ENCODE measurements around the gene NSMCE4A. TPM values are rescaled to one million over a fixed set of nuclear protein-coding genes. Genes with fewer than 3 reads are reported as not detected.

The NSMCE4A gene
- total and polyA plus RNA-seq, 2 donors (not counting 1 experiment from before 2014, with no cell fraction given): 89.7 to 92.4 TPM

DNA sequence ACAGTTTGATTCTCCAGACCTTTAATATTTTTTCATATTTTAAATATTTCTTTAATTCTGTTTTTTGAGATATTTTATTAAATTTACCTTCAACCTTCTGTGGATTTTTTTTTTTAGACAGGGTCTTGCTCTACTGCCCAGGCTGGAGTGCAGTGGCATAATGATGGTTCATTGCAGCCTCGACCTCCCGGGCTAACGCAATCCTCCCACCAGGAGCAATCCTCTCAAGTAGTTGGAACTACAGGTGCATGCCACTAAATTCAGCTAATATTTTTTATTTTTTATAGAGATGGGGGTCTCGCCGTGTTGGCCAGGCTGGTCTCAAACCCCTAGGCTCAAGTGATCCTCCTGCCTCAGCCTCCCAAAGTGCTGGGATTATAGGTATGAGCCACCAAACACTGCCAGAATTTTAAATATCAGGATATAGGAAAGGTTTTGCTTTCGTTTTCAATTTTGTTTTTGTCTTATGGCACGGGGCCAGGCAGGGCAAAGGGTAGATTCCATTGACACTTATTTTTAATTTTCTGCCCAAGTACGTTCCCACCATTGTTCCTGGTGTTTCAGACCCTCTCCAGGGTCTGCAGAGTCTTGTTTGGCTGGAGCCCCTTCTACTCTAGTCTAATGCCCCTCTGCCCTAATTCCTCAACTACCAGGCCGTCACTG is 15.1 kb upstream of the NSMCE4A start:
- H3K27ac ChIP-seq (ENCODE audit: low read length in 2 of 2): no peak overlapping the region
- peaks cover 0 to 4% (median 0%) of the 10 kb centered on the region in 4 experiments for H3K27me3 ChIP-seq (replicated peaks in 1 of 4; ENCODE audit: control extremely low read depth in 1 of 4, control insufficient read depth in 3 of 4, insufficient read depth in 4 of 4, low read length in 3 of 4)
- POLR2A ChIA-PET: no interaction called here
- Mint-ChIP-seq H3K27me3 (peaks cover 38% of the 10 kb centered on the region), H3K4me3 (no peak overlapping the region), H3K9me3 (ENCODE audit: insufficient read depth) (no peaks in the 10 kb centered on the region), H3K27ac (no peak overlapping the region), H3K4me1 (peaks cover 2% of the 10 kb centered on the region)
- H2AFZ ChIP-seq (ENCODE audit: insufficient read depth, low read depth, low read length, poor library complexity, severe bottlenecking): no peak overlapping the region
- H3K9ac ChIP-seq (ENCODE audit: low read length): no peak overlapping the region
- H3K79me2 ChIP-seq (ENCODE audit: control insufficient read depth, insufficient read depth, low read length): no peaks in the 10 kb centered on the region
- H3K9me3 ChIP-seq (ENCODE audit: control extremely low read depth in 1 of 3, control insufficient read depth in 2 of 3, insufficient read depth in 1 of 3, low read length in 2 of 3): peaks cover 0 to 8% (median 0%) of the 10 kb centered on the region in 3 donors
- 81% methylated on average over 3 of the region's 9 CpGs for WGBS (ENCODE audit: insufficient coverage)
- H3K4me2 ChIP-seq (replicated peaks; ENCODE audit: low read depth, low read length, poor library complexity, severe bottlenecking): no peak overlapping the region
- CTCF ChIA-PET: no interaction called here
- intact Hi-C loops (cut with micrococcal nuclease): no loop called here
- no peak for DNase-seq
- no peaks in the 10 kb centered on the region for H4K20me1 ChIP-seq (ENCODE audit: control insufficient read depth, insufficient read depth, low read length, poor library complexity, severe bottlenecking)
- no peak overlapping the region for H3K4me3 ChIP-seq (ENCODE audit: control extremely low read depth in 1 of 5, extremely low read depth in 1 of 5, insufficient read depth in 1 of 5, low read depth in 2 of 5, low read length in 4 of 5)
- H3K36me3 ChIP-seq (replicated peaks in 1 of 2; ENCODE audit: control extremely low read depth in 1 of 2, control insufficient read depth in 1 of 2, extremely low read depth in 1 of 2, insufficient read depth in 2 of 2, low read length in 1 of 2): no peaks in the 10 kb centered on the region
- H3K4me1 ChIP-seq (ENCODE audit: control insufficient read depth in 2 of 2, insufficient read depth in 2 of 2, low read length in 2 of 2): no peaks in the 10 kb centered on the region
- TF ChIP-seq, protein P1, sequence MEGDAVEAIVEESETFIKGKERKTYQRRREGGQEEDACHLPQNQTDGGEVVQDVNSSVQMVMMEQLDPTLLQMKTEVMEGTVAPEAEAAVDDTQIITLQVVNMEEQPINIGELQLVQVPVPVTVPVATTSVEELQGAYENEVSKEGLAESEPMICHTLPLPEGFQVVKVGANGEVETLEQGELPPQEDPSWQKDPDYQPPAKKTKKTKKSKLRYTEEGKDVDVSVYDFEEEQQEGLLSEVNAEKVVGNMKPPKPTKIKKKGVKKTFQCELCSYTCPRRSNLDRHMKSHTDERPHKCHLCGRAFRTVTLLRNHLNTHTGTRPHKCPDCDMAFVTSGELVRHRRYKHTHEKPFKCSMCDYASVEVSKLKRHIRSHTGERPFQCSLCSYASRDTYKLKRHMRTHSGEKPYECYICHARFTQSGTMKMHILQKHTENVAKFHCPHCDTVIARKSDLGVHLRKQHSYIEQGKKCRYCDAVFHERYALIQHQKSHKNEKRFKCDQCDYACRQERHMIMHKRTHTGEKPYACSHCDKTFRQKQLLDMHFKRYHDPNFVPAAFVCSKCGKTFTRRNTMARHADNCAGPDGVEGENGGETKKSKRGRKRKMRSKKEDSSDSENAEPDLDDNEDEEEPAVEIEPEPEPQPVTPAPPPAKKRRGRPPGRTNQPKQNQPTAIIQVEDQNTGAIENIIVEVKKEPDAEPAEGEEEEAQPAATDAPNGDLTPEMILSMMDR (IDR thresholded peaks at IDR 0.05): no peak
- no peak for TF ChIP-seq EZH2 (IDR thresholded peaks at IDR 0.05; ENCODE audit: borderline replicate concordance, insufficient read depth, low read depth, low read length, poor library complexity, severe bottlenecking)
- no peak for ATAC-seq (ENCODE audit: low read depth)

Data from B cell (primary cell).